Measurements from ENCODE around the gene BBS4. TPM values are rescaled to one million over a fixed set of nuclear protein-coding genes. Genes with fewer than 3 reads are reported as not detected.
A peak's percentile ranks its signal among the peaks of the same experiment; 100 is the strongest.

BBS4 gene
- total and polyA plus RNA-seq, 12 donors = 13.6 to 44.1 (median 23.5) TPM

DNA sequence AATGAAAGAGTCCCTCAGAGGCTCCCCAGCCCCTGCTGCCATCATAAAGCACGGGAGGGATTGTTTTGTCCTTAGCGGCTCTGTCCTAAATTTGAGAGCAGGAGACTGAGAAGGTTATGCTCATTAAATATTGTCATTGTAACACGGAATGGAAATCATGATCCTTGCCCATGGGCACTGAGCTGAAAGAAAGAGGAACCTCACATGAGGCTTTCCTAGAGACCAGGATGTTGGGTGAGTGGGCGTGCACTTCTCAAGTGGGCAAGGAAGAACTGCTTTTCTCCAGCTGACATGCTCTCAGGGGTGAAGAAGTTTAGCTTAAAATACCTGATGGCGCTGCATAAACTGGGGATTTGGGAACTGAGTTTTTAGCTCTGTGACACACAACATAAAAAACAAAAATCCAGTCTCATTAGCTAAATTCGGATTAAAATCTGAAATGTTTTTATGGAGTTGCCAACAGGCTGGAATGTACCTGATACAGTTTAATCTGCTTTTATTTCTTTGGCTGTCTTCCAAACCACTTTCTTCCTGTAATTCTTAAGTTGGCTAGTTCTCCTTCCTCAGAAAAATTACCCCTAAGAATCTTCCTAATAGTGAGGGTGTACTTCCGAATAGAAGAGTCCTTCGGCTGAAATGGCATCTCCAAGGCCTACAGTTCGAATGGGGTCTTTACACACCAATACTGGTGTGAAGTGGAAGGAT, 65.9 kb downstream of the BBS4 start:
- Histone ChIP-seq H3K27ac (peak overlapping the region in 1 of 5 donors; percentile 15), H3K4me1 (replicated peaks in 1 of 2) (peaks cover 0 to 4% of the 10 kb centered on the region in 2 donors), H3K27me3 (no peaks in the 10 kb centered on the region), H3K36me3 (replicated peaks in 1 of 2) (peaks cover 0 to 40% of the 10 kb centered on the region in 2 donors), H3K9me3 (replicated peaks in 1 of 3) (no peaks in the 10 kb centered on the region), H3K4me3 (no peak overlapping the region)
- WGBS, 4 donors = 73 to 79% (median 77%) methylated on average over 9 of the region's 9 CpGs
- DNase-seq = peak in 4 of 7 donors; percentile 14 to 31 (median 22)
- intact Hi-C loops (cut with DNase I) = no loop called here
- TF ChIP-seq POLR2A (IDR thresholded peaks at IDR 0.05) (no peak), CTCF (IDR thresholded peaks at IDR 0.05) (no peak)

- Histone ChIP-seq H3K9me3 (replicated peaks in 1 of 3) (no peaks in the 10 kb centered on the region), H3K4me3 (no peak overlapping the region), H3K27me3 (no peaks in the 10 kb centered on the region), H3K36me3 (replicated peaks in 1 of 2) (peaks cover 0 to 53% of the 10 kb centered on the region in 2 donors), H3K27ac (no peak overlapping the region), H3K4me1 (replicated peaks in 1 of 2) (peaks cover 0 to 4% of the 10 kb centered on the region in 2 donors)
- DNase-seq = no peak
- 92 to 96% (median 95%) methylated on average over 6 of the region's 6 CpGs for WGBS, 4 donors
- intact Hi-C loops (cut with DNase I) = no loop called here
- TF ChIP-seq POLR2A (IDR thresholded peaks at IDR 0.05) (no peak), CTCF (IDR thresholded peaks at IDR 0.05) (no peak)
Observed at GRCh38 chr15:72754096-72754495, 68.1 kb downstream of the BBS4 start.

DNA sequence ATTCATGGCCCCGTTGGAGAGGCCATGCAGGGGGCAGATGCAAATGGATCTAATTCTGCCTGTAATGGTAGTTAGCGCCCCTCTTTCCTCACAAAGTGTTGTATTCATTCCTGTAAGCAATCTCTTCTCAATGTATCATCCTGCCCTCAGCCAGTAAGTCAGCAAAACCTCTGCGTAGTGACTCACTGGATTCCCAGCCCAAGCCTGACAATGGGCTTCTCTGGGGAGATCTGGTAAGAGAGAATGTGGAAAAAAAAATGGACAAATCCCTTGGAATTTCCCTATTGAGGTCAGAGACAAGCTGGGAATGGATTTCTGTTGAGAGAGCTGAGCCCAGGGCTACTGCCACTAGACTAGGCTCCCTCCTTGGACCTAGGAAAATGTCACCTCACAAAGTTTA, 72.2 kb downstream of the BBS4 start:
- DNase-seq = no peak
- Histone ChIP-seq H3K4me3 (no peak overlapping the region), H3K4me1 (replicated peaks in 1 of 2) (no peaks in the 10 kb centered on the region), H3K27me3 (no peaks in the 10 kb centered on the region), H3K27ac (no peak overlapping the region), H3K36me3 (replicated peaks in 1 of 2) (peaks cover 0 to 64% of the 10 kb centered on the region in 2 donors), H3K9me3 (replicated peaks in 1 of 3) (no peaks in the 10 kb centered on the region)
- TF ChIP-seq CTCF (IDR thresholded peaks at IDR 0.05) (no peak), POLR2A (IDR thresholded peaks at IDR 0.05) (no peak)
- 84 to 91% (median 87%) methylated on average over 3 of the region's 3 CpGs for WGBS, 4 donors
- intact Hi-C loops (cut with DNase I) = no loop called here

DNA sequence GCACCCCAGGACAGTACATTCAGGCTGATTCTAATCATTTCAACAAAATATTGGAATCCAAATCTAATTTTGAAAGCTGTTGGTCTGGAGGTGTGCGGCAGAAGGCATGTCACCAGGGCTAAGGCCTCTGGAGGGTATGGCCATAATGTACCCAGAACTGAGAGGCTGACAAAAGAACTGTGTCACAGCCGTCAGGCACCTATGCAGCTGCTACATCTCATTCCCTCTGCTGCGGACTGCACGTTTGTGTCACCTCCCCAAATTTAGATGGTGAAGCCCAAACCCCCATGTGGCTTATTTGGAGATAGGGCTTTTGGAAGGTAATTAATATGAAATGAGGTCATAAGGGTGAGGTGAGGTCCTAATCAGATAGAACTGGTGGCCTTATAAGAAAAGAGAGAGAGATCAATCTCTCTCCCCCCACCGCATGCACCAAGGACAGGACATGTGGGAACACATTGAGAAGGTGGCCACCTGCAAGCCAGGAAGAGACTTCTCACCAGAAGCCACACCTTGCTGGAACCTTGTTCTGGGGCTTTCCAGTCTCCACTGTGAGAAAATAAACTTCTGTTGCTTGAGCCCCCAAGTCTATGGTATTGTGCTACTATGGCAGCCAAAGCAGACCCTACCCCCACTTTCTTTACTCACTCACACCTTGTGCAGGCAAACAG, 74.7 kb downstream of the BBS4 start:
- TF ChIP-seq CTCF (IDR thresholded peaks at IDR 0.05) (no peak), POLR2A (IDR thresholded peaks at IDR 0.05) (no peak)
- H3K4me1 ChIP-seq (replicated peaks in 1 of 2) = no peaks in the 10 kb centered on the region
- no peaks in the 10 kb centered on the region for H3K27me3 ChIP-seq
- H3K9me3 ChIP-seq (replicated peaks in 1 of 3) = no peaks in the 10 kb centered on the region
- 95 to 99% (median 96%) methylated on average over 5 of the region's 5 CpGs for WGBS, 4 donors
- intact Hi-C loops (cut with DNase I) = no loop called here
- no peak for DNase-seq
- H3K27ac ChIP-seq = no peak overlapping the region
- H3K4me3 ChIP-seq = no peak overlapping the region
- peaks cover 0 to 46% of the 10 kb centered on the region in 2 donors for H3K36me3 ChIP-seq (replicated peaks in 1 of 2)
